Superior temporal gyrus (tissue), 1 donor: ENCODE data around the gene MYOM1.

Source experiments
- DNase-seq: peaks from one replicate; pipeline ENCODE4 v3.0.0-alpha.2; 2016; ENCODE audit errors: extremely low spot score

Gene MYOM1

DNA sequence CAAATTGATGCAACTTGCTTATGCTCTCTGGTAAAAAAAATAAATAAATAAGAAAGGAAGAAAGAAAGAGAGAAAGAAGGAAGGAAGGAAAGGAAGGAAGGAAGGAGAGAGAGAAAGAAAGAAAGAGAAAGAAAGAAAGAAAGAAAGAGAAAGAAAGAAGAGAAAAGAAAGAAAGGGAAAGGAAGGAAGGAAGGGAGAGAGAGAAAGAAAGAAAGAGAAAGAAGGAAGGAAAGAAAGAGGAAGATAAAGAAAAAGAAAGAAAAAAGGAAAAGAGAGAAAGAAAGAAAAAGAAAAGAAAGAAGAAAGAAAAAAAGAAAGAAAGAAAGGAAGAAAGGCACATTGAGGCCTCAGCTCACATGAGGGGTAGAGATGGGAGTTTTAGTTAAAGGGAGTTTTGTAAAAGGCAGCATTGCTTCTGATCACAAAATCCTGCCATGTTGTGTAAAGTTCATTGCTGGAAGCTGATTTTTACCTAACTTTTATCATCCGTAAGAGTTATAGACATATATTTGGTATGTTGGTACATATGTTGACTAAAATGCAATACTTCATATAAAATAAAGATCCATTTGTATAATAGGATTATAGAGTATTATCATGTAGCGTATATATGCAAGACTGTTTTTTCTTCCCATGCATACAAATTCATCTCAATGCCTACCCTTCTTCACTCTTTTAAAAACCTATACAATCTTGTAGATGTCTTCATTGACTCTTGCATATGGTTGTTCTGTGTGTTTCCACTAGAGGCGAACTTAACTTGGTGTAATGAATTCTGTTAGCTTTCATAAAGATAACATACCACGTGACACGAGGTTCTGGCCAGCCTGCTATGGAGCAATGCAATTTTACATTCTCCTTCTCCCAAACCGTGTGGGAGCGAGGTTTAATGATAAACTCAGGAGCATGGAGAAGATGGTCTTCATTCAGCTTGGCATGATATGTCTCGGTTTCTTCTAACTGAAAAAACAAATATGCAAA lies 32.8 kb downstream of the MYOM1 start:
- DNase-seq: no peak

DNA sequence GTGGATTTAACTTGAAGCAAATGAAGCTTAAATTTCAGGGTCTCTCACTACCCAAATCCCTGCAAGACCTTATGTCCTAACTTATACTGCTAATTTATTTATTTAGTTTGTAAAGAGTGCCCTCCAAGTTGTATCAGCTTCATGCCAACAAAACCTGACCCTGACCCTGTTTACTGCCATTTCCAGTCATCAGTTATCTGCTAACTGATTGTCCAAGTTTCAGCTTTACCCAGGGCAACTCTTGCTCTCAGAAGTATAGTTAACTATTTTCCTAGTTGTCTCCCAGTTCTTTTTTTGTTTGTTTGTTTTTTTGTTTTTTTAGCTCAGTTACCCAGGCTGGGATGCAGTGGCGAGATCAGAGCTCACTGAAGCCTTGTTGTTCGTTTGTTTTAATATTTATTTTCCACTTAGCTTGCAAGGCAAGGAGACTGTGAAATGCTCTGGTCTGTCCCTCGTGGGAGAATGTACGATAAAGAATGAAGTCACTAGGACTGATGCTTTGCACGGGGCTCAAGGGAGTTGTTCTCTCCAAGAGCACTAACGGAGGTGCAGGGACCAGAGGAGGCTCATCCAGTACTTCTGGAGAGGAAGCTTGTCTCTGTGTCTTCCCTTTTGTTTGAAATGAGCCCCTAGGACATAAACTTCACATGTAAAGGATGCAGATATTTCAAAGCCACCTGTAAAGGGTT lies 35.3 kb downstream of the MYOM1 start:
- DNase-seq: no peak

- DNase-seq: no peak
Measured at GRCh38 chr18:3183103-3183717, 36.6 kb downstream of the MYOM1 start.

DNA sequence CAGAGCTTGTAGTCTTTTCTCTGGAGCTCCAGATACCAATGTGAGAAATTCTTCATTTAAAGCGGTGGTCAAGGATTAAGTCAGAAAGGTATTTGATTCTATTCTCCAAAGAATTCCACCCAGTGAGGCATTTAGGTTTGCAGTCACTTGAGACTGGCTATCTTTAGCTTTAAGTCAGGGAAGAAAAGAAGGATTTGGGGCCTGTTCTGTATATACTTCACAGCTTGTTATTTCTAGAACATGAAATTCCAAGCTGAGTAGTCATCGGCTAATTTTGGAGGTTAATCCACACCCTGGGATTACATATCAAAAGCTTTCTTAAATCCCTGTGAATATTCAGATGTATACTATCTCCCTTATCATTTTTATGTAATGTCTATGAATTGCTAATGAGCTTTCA lies 39.4 kb downstream of the MYOM1 start:
- no peak for DNase-seq

DNA sequence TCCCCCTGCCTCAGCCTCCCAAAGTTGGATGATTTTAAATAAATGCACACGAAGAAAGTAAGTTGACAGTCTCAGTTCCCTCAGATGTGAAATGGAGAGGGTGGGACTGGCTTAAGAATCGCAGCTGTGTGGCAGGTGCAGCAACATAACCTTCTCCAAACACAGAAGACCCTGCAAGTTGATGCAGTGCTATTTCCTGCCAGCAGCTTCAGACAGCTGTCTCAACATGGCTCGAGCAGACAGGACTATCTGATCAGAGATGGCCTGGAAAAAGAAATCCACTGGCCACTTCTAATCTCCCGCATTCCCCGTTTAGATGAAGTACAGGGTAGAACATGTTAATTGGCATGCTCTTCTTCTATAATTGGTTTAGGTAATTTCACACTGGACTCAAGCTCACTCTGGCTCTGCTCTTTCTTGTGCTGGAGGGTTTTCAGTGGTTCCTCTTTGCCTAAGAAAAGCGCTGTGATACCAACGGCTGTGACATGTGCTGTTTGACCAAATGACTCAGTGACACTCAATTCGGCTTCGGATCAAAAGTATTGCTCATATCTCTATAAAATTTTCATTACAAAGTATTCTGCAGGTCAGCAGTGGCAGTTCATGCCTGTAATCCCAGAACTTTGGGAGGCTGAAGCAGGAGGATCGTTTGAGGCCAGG lies 40.2 kb downstream of the MYOM1 start:
- DNase-seq: no peak

DNA sequence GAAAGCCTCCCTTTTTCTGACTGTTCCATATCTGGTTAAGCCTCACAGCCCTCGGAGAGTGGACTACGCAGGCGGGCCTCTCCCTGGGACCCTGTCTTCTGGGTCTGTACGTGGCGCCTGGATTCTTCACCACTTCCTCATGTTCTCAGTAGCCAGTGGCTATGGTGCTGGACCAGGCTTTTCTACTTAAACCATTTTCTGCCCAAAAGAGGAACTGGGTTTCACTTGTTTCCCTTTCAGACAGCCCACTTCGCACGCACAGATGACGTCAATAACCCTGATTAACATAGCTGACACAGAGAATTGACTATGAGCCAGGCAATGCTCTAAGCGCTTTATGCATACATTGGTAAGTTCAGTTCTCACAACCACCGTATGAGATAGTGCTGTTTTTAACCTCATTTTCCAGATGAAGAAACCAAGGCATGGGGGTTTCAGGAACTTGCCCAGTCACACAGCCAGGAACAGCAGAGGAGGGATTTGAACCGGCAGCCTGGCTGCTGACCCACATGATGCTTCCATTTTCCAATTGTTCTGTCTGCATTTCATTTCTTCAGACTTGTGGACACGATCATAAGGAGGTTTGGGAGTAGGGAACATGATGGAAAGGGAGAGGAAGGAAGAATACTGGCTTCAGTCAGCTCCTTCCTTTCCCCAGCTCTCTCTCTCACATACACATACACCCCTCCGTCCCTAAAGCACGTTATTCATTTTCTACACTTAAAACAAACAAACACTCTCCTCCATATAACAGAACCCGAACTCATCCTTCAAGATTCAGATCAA lies 41.7 kb downstream of the MYOM1 start:
- DNase-seq: peak; percentile 33

GRCh38 chr18:3175195-3175758 lies 44.5 kb downstream of the MYOM1 start:
- DNase-seq: no peak

GRCh38 chr18:3172097-3172496 lies 47.7 kb downstream of the MYOM1 start:
- DNase-seq: no peak

DNA sequence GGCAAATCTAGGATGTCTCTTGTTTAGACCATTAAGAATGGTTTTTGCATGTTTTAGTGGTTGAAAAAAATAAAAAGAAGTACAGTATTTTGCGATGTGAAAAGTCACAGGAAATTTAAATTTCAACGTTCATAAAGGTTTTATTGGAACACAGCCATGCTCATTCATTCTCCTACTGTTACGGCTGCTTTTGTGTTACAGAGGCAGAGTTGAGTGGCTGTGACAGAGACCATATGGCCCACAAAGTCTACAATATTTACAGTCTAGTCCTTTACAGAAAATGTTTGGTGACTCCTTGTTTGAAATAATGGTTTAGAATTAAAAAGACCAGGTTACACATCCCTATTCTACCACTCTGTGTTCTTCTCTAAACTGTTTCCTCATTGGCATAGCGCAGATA lies 48.1 kb downstream of the MYOM1 start:
- DNase-seq: no peak

- DNase-seq: no peak
Measured at GRCh38 chr18:3170441-3171161, 49.2 kb downstream of the MYOM1 start.

GRCh38 chr18:3164381-3164780 lies 55.4 kb downstream of the MYOM1 start:
- no peak for DNase-seq

- DNase-seq: no peak
Measured at GRCh38 chr18:3163968-3164367, 55.8 kb downstream of the MYOM1 start.

GRCh38 chr18:3162181-3162580 lies 57.6 kb downstream of the MYOM1 start:
- DNase-seq: no peak

DNA sequence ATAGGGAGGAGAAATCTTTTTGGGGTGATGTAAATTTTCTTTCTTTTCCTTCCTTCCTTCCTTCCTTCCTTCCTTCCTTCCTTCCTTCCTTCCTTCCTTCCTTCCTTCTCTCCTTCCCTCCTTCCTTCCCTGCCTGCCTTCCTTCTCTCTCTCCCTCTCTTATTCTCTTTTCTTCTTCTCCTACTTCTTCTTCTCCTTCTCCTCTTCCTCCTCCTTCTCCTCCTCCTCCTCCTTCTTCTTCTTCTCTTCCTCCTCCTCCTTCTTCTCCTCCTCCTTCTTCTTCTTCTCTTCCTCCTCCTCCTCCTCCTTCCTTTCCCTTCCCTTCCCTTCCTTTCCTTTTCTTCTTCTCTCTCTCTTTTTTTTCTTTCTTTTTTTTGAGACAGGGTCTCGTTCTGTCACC lies 59.9 kb downstream of the MYOM1 start:
- no peak for DNase-seq

DNA sequence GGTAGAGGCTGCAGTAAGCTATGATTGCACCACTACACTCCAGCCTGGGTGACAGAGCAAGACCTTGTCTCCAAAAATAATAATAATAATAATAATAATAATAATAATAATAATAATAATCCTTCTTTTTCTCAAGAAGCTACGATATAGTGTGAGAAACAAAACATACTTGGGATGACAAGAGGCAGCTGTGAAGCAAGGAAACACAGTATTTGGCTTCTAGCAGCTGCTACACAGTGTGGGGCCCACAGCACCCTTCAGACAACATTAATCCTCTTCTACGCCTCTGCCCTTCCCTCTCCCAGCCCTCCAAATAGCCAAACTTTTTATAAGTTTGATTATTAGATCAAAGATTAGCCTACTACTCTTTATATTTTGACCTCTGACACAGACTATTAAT lies 62.2 kb downstream of the MYOM1 start:
- no peak for DNase-seq

- no peak for DNase-seq
Measured at GRCh38 chr18:3157086-3157485, 62.7 kb downstream of the MYOM1 start.

DNA sequence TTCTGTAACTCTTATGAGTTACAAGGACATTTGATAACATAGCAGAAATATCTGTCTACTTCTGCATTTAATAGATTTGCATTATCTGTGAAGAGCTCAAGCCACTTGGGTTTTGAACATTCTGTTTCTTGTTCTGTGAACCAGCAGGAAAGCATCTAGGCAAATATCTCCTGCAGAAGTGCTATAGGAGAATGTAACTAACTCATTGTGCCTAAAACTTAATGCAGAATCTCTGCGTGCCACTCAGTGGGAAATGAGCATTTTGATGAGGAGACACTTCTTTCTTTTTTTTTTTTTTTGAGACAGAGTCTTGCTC lies 63.5 kb downstream of the MYOM1 start:
- no peak for DNase-seq

DNA sequence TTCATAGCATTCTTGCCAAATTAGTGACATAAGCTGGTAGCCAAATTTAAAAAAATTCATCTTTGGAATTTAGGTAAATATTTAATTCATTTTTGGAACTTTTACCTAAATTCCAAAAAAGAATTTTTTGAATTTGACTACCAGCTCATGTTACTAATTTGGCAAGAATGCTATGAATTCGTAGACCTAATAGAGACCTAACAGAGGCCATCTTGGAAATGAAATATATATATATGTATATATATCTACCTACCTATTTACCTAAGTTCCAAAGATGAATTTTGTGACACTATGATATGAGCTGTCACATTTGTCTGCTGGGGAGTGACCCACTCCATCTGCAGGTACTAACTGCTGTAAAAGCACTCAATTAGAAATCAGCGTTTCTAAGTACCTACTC lies 65.6 kb downstream of the MYOM1 start:
- DNase-seq: no peak

- no peak for DNase-seq
Measured at GRCh38 chr18:3153107-3153704, 66.6 kb downstream of the MYOM1 start.

DNA sequence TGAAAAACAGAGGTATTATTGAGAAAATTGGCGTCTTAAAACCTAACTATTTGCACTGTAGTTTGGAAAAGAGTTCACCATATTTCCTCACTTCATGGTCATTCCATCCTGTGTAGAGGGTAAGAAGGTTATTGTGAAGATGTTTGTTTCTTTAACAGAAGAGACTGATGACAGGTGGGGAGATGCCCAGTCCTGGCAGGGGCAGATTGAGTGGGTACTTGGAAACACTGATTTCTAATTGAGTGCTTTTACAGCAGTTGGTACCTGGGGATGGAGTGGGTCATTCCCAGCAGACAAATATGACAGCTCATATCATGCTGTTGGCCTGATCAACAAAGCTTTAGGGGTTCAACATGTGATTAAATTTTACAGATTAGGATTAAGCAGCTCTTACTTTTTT lies 67.5 kb downstream of the MYOM1 start:
- no peak for DNase-seq
